Skeletal muscle satellite cell (primary cell): ENCODE data around the gene DDX19B.
A peak's percentile ranks its signal among the peaks of the same experiment; 100 is the strongest.
"Not testable (repeated sequence)": the region's sequence is repeated elsewhere in the genome, so short reads cannot be mapped to it uniquely, and the experiment has no call there.

Experiments used
- H3K27me3 ChIP-seq: 2 replicates; pipeline ENCODE4 v1.7.0; 2013; ENCODE audit warnings: low read length; ENCODE audit not compliant: control insufficient read depth, insufficient read depth
- H3K36me3 ChIP-seq: 2 replicates; pipeline ENCODE4 v1.7.0; 2013; ENCODE audit warnings: mild to moderate bottlenecking, control low read depth, low read length; ENCODE audit not compliant: insufficient read depth
- H3K4me1 ChIP-seq: 2 replicates; pipeline ENCODE4 v1.7.0; 2013; ENCODE audit warnings: low read length; ENCODE audit not compliant: control insufficient read depth, insufficient read depth
- H3K4me2 ChIP-seq: 2 replicates; pipeline ENCODE4 v1.7.0; 2013; ENCODE audit warnings: mild to moderate bottlenecking, low read length
- H3K4me3 ChIP-seq: 2 replicates; pipeline ENCODE4 v1.7.0; 2013; ENCODE audit warnings: low read length
- H3K9ac ChIP-seq: 2 replicates; pipeline ENCODE4 v1.7.0; 2013; ENCODE audit warnings: mild to moderate bottlenecking, low read depth, low read length, moderate library complexity
- H3K9me3 ChIP-seq: replicated peaks from 2 replicates; pipeline ENCODE4 v1.7.0; 2013; ENCODE audit warnings: mild to moderate bottlenecking, control low read depth, low read length

Gene DDX19B

GRCh38 chr16:70331091-70331490, 32.1 kb downstream of the DDX19B start:
- H3K4me1 ChIP-seq = no peaks in the 10 kb centered on the region
- no peaks in the 10 kb centered on the region for H3K27me3 ChIP-seq
- peaks cover 35% of the 10 kb centered on the region for H3K36me3 ChIP-seq
- H3K4me3 ChIP-seq = no peak overlapping the region
- no peaks in the 10 kb centered on the region for H3K9me3 ChIP-seq
- no peak overlapping the region for H3K4me2 ChIP-seq
- H3K9ac ChIP-seq = no peak overlapping the region

GRCh38 chr16:70331588-70332358, 32.8 kb downstream of the DDX19B start:
- no peaks in the 10 kb centered on the region for H3K27me3 ChIP-seq
- H3K4me2 ChIP-seq = no peak overlapping the region
- H3K4me3 ChIP-seq = no peak overlapping the region
- no peak overlapping the region for H3K9ac ChIP-seq
- no peaks in the 10 kb centered on the region for H3K4me1 ChIP-seq
- peaks cover 35% of the 10 kb centered on the region for H3K36me3 ChIP-seq
- no peaks in the 10 kb centered on the region for H3K9me3 ChIP-seq

GRCh38 chr16:70332728-70333127, 33.7 kb downstream of the DDX19B start:
- H3K9ac ChIP-seq, H3K4me3 ChIP-seq, H3K9me3 ChIP-seq, H3K4me2 ChIP-seq, H3K4me1 ChIP-seq, H3K27me3 ChIP-seq: not testable (repeated sequence)
- peaks cover 35% of the 10 kb centered on the region for H3K36me3 ChIP-seq

GRCh38 chr16:70337814-70338213, 38.8 kb downstream of the DDX19B start:
- Histone ChIP-seq H3K4me1 (no peaks in the 10 kb centered on the region), H3K4me3 (no peak overlapping the region), H3K9me3 (no peaks in the 10 kb centered on the region), H3K9ac (no peak overlapping the region), H3K4me2 (no peak overlapping the region), H3K27me3 (no peaks in the 10 kb centered on the region), H3K36me3 (peaks cover 27% of the 10 kb centered on the region)

GRCh38 chr16:70341600-70341999, 42.6 kb downstream of the DDX19B start:
- H3K4me1 ChIP-seq = peaks cover 6% of the 10 kb centered on the region
- H3K9me3 ChIP-seq = no peaks in the 10 kb centered on the region
- H3K9ac ChIP-seq = no peak overlapping the region
- peaks cover 2% of the 10 kb centered on the region for H3K36me3 ChIP-seq
- no peak overlapping the region for H3K4me2 ChIP-seq
- H3K27me3 ChIP-seq = no peaks in the 10 kb centered on the region
- H3K4me3 ChIP-seq = no peak overlapping the region

- no peak overlapping the region for H3K4me3 ChIP-seq
- H3K9ac ChIP-seq = no peak overlapping the region
- no peaks in the 10 kb centered on the region for H3K27me3 ChIP-seq
- peaks cover 6% of the 10 kb centered on the region for H3K4me1 ChIP-seq
- H3K4me2 ChIP-seq = no peak overlapping the region
- H3K36me3 ChIP-seq = peaks cover 2% of the 10 kb centered on the region
- H3K9me3 ChIP-seq = no peaks in the 10 kb centered on the region
These were observed 43.0 kb downstream of the DDX19B start for GRCh38 chr16:70342016-70342415.

- H3K4me2 ChIP-seq = peak overlapping the region; percentile 90
- no peaks in the 10 kb centered on the region for H3K27me3 ChIP-seq
- H3K4me3 ChIP-seq = peak overlapping the region; percentile 89
- peaks cover 13% of the 10 kb centered on the region for H3K36me3 ChIP-seq
- peaks cover 12% of the 10 kb centered on the region for H3K4me1 ChIP-seq
- no peaks in the 10 kb centered on the region for H3K9me3 ChIP-seq
- peak overlapping the region; percentile 93 for H3K9ac ChIP-seq
These were observed 46.9 kb downstream of the DDX19B start for GRCh38 chr16:70345840-70346239.

- Histone ChIP-seq H3K4me3 (no peak overlapping the region), H3K27me3 (no peaks in the 10 kb centered on the region), H3K9ac (no peak overlapping the region), H3K9me3 (no peaks in the 10 kb centered on the region), H3K4me1 (peaks cover 12% of the 10 kb centered on the region), H3K36me3 (peaks cover 19% of the 10 kb centered on the region), H3K4me2 (no peak overlapping the region)
These were observed 50.0 kb downstream of the DDX19B start for GRCh38 chr16:70348991-70349390.

- Histone ChIP-seq H3K4me3 (no peak overlapping the region), H3K27me3 (no peaks in the 10 kb centered on the region), H3K9me3 (no peaks in the 10 kb centered on the region), H3K4me1 (peaks cover 12% of the 10 kb centered on the region), H3K9ac (no peak overlapping the region), H3K36me3 (peaks cover 22% of the 10 kb centered on the region), H3K4me2 (no peak overlapping the region)
These were observed 50.8 kb downstream of the DDX19B start for GRCh38 chr16:70349783-70350182.

GRCh38 chr16:70359552-70359951, 60.6 kb downstream of the DDX19B start:
- H3K36me3 ChIP-seq = peaks cover 61% of the 10 kb centered on the region
- no peaks in the 10 kb centered on the region for H3K4me1 ChIP-seq
- H3K4me3 ChIP-seq = no peak overlapping the region
- H3K9ac ChIP-seq = no peak overlapping the region
- H3K4me2 ChIP-seq = no peak overlapping the region
- no peaks in the 10 kb centered on the region for H3K27me3 ChIP-seq
- no peaks in the 10 kb centered on the region for H3K9me3 ChIP-seq

GRCh38 chr16:70364399-70364798, 65.4 kb downstream of the DDX19B start:
- Histone ChIP-seq H3K27me3 (no peaks in the 10 kb centered on the region), H3K4me3 (no peak overlapping the region), H3K9ac (no peak overlapping the region), H3K9me3 (no peaks in the 10 kb centered on the region), H3K36me3 (peaks cover 57% of the 10 kb centered on the region), H3K4me1 (no peaks in the 10 kb centered on the region), H3K4me2 (no peak overlapping the region)

- H3K27me3 ChIP-seq, H3K4me2 ChIP-seq, H3K4me3 ChIP-seq, H3K9me3 ChIP-seq, H3K9ac ChIP-seq, H3K4me1 ChIP-seq: not testable (repeated sequence)
- H3K36me3 ChIP-seq = peaks cover 62% of the 10 kb centered on the region
These were observed 71.2 kb downstream of the DDX19B start for GRCh38 chr16:70370145-70370544.
